HUES6 (cell line): ENCODE data around the gene PPP2R3A.
"Not testable (repeated sequence)": the region's sequence is repeated elsewhere in the genome, so short reads cannot be mapped to it uniquely, and the experiment has no call there.

ENCODE experiments used
- H3K27ac ChIP-seq: 2 replicates; pipeline ENCODE4 v1.7.0; 2013; ENCODE audit warnings: low read depth, mild to moderate bottlenecking, low read length, inconsistent platforms
- H3K27me3 ChIP-seq: 2 replicates; pipeline ENCODE4 v1.6.1; 2013; ENCODE audit warnings: low read length; ENCODE audit not compliant: control insufficient read depth, insufficient read depth
- H3K36me3 ChIP-seq: 2 replicates; pipeline ENCODE4 v1.6.1; 2013; ENCODE audit warnings: low read length; ENCODE audit not compliant: control insufficient read depth, insufficient read depth
- H3K4me1 ChIP-seq: 2 replicates; pipeline ENCODE4 v1.6.1; 2013; ENCODE audit warnings: low read length; ENCODE audit not compliant: control insufficient read depth, insufficient read depth
- H3K4me3 ChIP-seq: 2 replicates; pipeline ENCODE4 v1.5.1; 2013; ENCODE audit warnings: low read depth, low read length
- H3K9ac ChIP-seq: one replicate; pipeline ENCODE4 v1.6.1; 2013; ENCODE audit warnings: mild to moderate bottlenecking, low read length
- H3K9me3 ChIP-seq: 2 replicates; pipeline ENCODE4 v1.6.1; 2013; ENCODE audit warnings: low read depth, low read length; ENCODE audit not compliant: control insufficient read depth, insufficient read depth

PPP2R3A gene

GRCh38 chr3:136069933-136070332 lies 104.4 kb downstream of the PPP2R3A start:
- H3K36me3 ChIP-seq, result 0 out of 2 replicates have a peak, but pooled peaks cover 9% of the 10 kb centered on the region
- H3K4me1 ChIP-seq, result peaks cover 2% of the 10 kb centered on the region; the same call in 1 of the 2 replicates
- no peak overlapping the region for H3K27ac ChIP-seq
- H3K9me3 ChIP-seq, result no peaks in the 10 kb centered on the region
- no peak overlapping the region for H3K4me3 ChIP-seq
- no peaks in the 10 kb centered on the region for H3K27me3 ChIP-seq
- no peak overlapping the region for H3K9ac ChIP-seq

GRCh38 chr3:136070334-136070733 lies 104.8 kb downstream of the PPP2R3A start:
- Histone ChIP-seq H3K4me3 (no peak overlapping the region), H3K27ac (peak overlapping the region; percentile 37; the same call in 1 of the 2 replicates), H3K9me3 (no peaks in the 10 kb centered on the region), H3K36me3 (0 out of 2 replicates have a peak, but pooled peaks cover 9% of the 10 kb centered on the region), H3K4me1 (peaks cover 2% of the 10 kb centered on the region; the same call in 1 of the 2 replicates), H3K9ac (no peak overlapping the region), H3K27me3 (no peaks in the 10 kb centered on the region)

- Histone ChIP-seq H3K27ac (peak overlapping the region; percentile 37; the same call in 1 of the 2 replicates), H3K4me3 (no peak overlapping the region)
Observed at GRCh38 chr3:136070953-136071949, 105.7 kb downstream of the PPP2R3A start.

DNA sequence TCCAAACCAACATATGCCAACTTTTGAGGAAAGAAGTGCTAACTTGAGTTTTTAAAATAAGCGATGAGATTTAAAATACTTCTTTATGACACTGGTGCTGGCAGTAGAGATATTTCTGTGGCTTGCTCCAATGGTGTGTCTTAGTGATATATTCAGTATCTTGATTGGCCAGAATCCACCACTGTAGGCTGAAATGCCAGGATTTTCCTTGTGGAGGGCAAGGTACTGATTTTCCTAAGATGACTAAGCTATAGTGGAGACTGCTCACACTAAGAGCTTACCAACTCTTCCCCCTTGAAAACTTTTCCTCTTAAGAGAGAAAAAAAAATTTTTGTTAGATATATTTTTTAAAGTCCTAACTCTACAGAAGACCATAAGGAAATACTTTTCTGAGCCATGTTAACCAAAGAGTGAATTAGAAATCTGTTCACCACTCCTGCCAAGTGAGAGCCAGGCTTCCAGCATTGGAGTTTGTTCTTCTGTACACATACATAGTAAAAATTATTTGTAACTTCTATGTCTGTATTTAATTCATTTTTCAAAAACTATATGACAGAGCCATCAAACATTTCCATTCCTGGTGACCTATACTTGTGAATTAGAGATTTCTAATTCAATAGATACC lies 109.1 kb downstream of the PPP2R3A start:
- H3K36me3 ChIP-seq, result 0 out of 2 replicates have a peak, but pooled peaks cover 5% of the 10 kb centered on the region
- H3K27ac ChIP-seq, result no peak overlapping the region
- no peaks in the 10 kb centered on the region for H3K27me3 ChIP-seq
- H3K4me3 ChIP-seq, result no peak overlapping the region
- H3K9me3 ChIP-seq, result no peaks in the 10 kb centered on the region
- no peak overlapping the region for H3K9ac ChIP-seq
- H3K4me1 ChIP-seq, result peaks cover 2% of the 10 kb centered on the region; the same call in 1 of the 2 replicates

More at GRCh38 chr3:136070953-136071949, 105.7 kb downstream of the PPP2R3A start:
- Histone ChIP-seq H3K9ac (no peak overlapping the region), H3K9me3 (no peaks in the 10 kb centered on the region), H3K4me1 (peaks cover 2% of the 10 kb centered on the region; the same call in 1 of the 2 replicates), H3K36me3 (0 out of 2 replicates have a peak, but pooled peaks cover 9% of the 10 kb centered on the region), H3K27me3 (no peaks in the 10 kb centered on the region)

GRCh38 chr3:136075218-136075808 lies 109.8 kb downstream of the PPP2R3A start:
- Histone ChIP-seq H3K9ac (no peak overlapping the region), H3K4me3 (no peak overlapping the region), H3K27me3 (no peaks in the 10 kb centered on the region), H3K27ac (no peak overlapping the region), H3K4me1 (peaks cover 2% of the 10 kb centered on the region; the same call in 1 of the 2 replicates), H3K36me3 (0 out of 2 replicates have a peak, but pooled peaks cover 6% of the 10 kb centered on the region), H3K9me3 (no peaks in the 10 kb centered on the region)

- H3K4me3 ChIP-seq, result no peak overlapping the region
- no peaks in the 10 kb centered on the region for H3K9me3 ChIP-seq
- no peak overlapping the region for H3K9ac ChIP-seq
- 0 out of 2 replicates have a peak, but pooled peaks cover 7% of the 10 kb centered on the region for H3K36me3 ChIP-seq
- no peak overlapping the region for H3K27ac ChIP-seq
- no peaks in the 10 kb centered on the region for H3K27me3 ChIP-seq
- peaks cover 2% of the 10 kb centered on the region; the same call in 1 of the 2 replicates for H3K4me1 ChIP-seq
Observed at GRCh38 chr3:136075811-136076210, 110.3 kb downstream of the PPP2R3A start.

DNA sequence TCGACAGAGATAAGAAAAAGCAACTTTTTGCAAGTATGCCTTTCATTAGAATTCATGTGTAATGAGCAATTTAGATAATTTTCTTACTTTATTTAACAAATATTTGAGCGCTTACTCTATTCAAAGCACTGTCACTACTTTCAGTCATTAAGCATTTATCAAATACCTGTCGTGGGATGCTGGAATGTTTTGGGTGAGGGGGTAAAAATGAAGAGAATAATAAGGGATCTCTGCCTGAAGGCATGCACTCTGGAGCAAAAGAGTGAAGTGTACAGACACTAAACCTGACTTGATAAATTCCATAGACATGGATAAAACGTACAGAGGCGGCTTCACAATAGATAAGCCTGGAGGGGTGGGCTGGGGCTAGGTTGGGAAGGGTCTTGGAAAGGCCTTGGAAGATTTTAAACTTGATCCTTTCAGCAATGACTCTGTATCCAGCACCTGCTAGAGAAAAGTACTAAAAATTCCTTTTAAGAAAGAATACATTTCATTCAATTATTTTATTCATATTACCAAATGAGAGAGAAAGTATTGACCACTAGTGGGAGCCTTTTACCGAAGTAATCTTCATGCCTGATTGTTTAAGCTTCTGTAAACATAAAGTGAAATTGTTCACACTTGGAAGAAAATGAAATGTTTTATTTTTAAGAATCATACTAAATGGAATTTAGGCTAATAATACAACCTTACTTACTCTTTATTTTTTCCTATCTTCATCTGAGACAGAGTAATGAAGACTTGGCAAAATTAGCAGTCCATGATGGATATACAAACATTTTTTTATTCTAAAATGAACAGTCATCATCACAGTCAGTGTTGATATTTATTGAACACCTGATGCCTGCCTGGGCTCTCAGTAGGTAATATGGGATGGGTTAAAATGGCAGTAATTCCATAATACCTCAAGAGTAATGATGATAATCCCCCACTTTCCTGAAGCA lies 113.2 kb downstream of the PPP2R3A start:
- Histone ChIP-seq H3K9me3 (peaks cover 8% of the 10 kb centered on the region), H3K36me3 (peaks cover 21% of the 10 kb centered on the region), H3K9ac (no peak overlapping the region), H3K27ac (no peak overlapping the region), H3K4me3 (no peak overlapping the region), H3K4me1 (no peaks in the 10 kb centered on the region), H3K27me3 (no peaks in the 10 kb centered on the region)

GRCh38 chr3:136083641-136084382 lies 118.3 kb downstream of the PPP2R3A start:
- not testable (repeated sequence) for H3K9ac ChIP-seq, H3K27ac ChIP-seq, H3K27me3 ChIP-seq, H3K4me1 ChIP-seq, H3K4me3 ChIP-seq
- peaks cover 40% of the 10 kb centered on the region for H3K36me3 ChIP-seq
- H3K9me3 ChIP-seq, result peaks cover 26% of the 10 kb centered on the region

DNA sequence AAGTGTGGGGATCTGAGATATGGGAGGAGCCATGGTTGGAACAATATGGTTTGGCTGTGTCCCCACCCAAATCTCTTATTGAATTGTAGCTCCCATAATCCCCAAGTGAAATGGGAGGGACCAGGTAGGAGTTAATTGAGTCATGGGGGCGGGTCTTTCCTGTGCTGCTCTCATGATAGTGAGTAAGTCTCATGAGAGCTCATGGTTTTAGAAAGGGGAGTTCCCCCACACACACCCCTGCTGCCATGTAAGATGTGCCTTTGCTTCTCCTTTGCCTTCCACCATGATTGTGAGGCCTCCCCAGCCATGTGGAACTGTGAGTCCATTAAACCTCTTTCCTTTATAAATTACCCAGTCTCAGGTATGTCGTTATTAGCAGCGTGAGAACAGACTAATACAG lies 119.5 kb downstream of the PPP2R3A start:
- not testable (repeated sequence) for H3K27me3 ChIP-seq, H3K4me1 ChIP-seq, H3K9ac ChIP-seq, H3K4me3 ChIP-seq, H3K27ac ChIP-seq
- Histone ChIP-seq H3K36me3 (peaks cover 40% of the 10 kb centered on the region), H3K9me3 (peaks cover 26% of the 10 kb centered on the region)
